OCI-LY7 (cell line): Measurements from ENCODE around the gene DTX3L. TPM values are rescaled to one million over a fixed set of nuclear protein-coding genes. Genes with fewer than 3 reads are reported as not detected.

ENCODE experiments used
- BruUV-seq: library from RNA; stranded (reverse); fragments of 400-500 nt; replicated peaks from 2 replicates; lab custom pipeline; 2021; lab: Mats Ljungman, UMichigan
- CTCF ChIA-PET: fragments of 300-600 bp; sonication (Branson Sonifier 250); formaldehyde crosslinking; loops from one replicate; lab custom pipeline; 2022; ENCODE audit warnings: antibody characterized with exemption; ENCODE audit not compliant: unreplicated experiment; lab: Charles Lee
- POLR2A ChIA-PET: fragments of 300-600 bp; sonication (Branson Sonifier 250); formaldehyde crosslinking; loops from one replicate; lab custom pipeline; 2022; ENCODE audit warnings: antibody characterized with exemption; lab: Charles Lee
- DNase-seq: peaks from one replicate; pipeline ENCODE4 v3.0.0-alpha.2; 2015; ENCODE audit warnings: low spot score
- H2AFZ ChIP-seq: fragments of 200-600 bp; sonication (generic), shearing (Covaris generic); 2 replicates; pipeline ENCODE4 v1.6.1; 2014; ENCODE audit warnings: mild to moderate bottlenecking, antibody characterized with exemption, low read length, moderate library complexity
- H3K27ac ChIP-seq: fragments of 200-600 bp; sonication (generic); 2 replicates; pipeline ENCODE4 v1.5.1; 2014; ENCODE audit warnings: mixed run types, low read depth, mild to moderate bottlenecking, moderate library complexity, low read length, inconsistent platforms; ENCODE audit not compliant: poor library complexity, severe bottlenecking
- H3K36me3 ChIP-seq: fragments of 200-600 bp; sonication (generic); 2 replicates; pipeline ENCODE4 v1.6.1; 2014; ENCODE audit warnings: mild to moderate bottlenecking, antibody characterized with exemption, low read length, moderate library complexity, mixed read lengths; ENCODE audit not compliant: insufficient read depth
- H3K4me1 ChIP-seq: fragments of 200-600 bp; sonication (generic); 2 replicates; pipeline ENCODE4 v1.5.1; 2014; ENCODE audit warnings: mild to moderate bottlenecking, low read length; ENCODE audit not compliant: insufficient read depth, poor library complexity, severe bottlenecking
- H3K4me2 ChIP-seq: fragments of 200-600 bp; sonication (generic); 2 replicates; pipeline ENCODE4 v1.6.1; 2014; ENCODE audit warnings: mild to moderate bottlenecking, low read length
- H3K4me3 ChIP-seq: fragments of 200-600 bp; sonication (generic); 2 replicates; pipeline ENCODE4 v1.5.1; 2014; ENCODE audit warnings: mild to moderate bottlenecking, low read depth, low read length; ENCODE audit not compliant: poor library complexity, severe bottlenecking
- H3K79me2 ChIP-seq: fragments of 200-600 bp; sonication (generic); 2 replicates; pipeline ENCODE4 v1.6.1; 2016; ENCODE audit warnings: low read depth, mild to moderate bottlenecking, low read length, moderate library complexity, mixed read lengths; ENCODE audit not compliant: insufficient read depth
- H3K9me2 ChIP-seq: fragments of 200-600 bp; sonication (generic); 2 replicates; pipeline ENCODE4 v1.6.1; 2016; ENCODE audit warnings: mild to moderate bottlenecking, low read length, mixed read lengths; ENCODE audit not compliant: insufficient read depth
- H3K9me3 ChIP-seq: fragments of 200-600 bp; sonication (generic); 2 replicates; pipeline ENCODE4 v1.6.1; 2014; ENCODE audit warnings: mild to moderate bottlenecking, mixed run types, low read length, mixed read lengths
- H4K20me1 ChIP-seq: fragments of 200-600 bp; sonication (generic); 2 replicates; pipeline ENCODE4 v1.6.1; 2014; ENCODE audit warnings: mild to moderate bottlenecking, antibody characterized with exemption, low read length, moderate library complexity, mixed read lengths; ENCODE audit not compliant: insufficient read depth
- CTCF ChIP-seq: fragments of 200-600 bp; sonication (generic); conservative IDR thresholded peaks from 2 replicates; pipeline ENCODE4 v1.5.1; 2014; ENCODE audit warnings: mild to moderate bottlenecking, antibody characterized with exemption, low read length, moderate library complexity, mixed read lengths
- EZH2phosphoT487 ChIP-seq: fragments of 200-600 bp; sonication (generic); IDR thresholded peaks from 2 replicates; pipeline ENCODE4 v1.6.1; 2018; ENCODE audit warnings: low read depth, borderline replicate concordance, mild to moderate bottlenecking, mixed run types, antibody characterized with exemption, low read length, moderate library complexity, mixed read lengths
- intact Hi-C: fragments of 100-400 bp; cut with micrococcal nuclease; formaldehyde crosslinking; loops from one replicate; pipeline ENCODE4 v1.10.0; 2022; ENCODE audit not compliant: unreplicated experiment
- total RNA-seq, 2 experiments: library from RNA; depleted of rRNA in 1 of 2; stranded (reverse); fragments of >200 nt in 1 of 2; shearing (Covaris generic) in 1 of 2; gene quantifications; 2 replicates each; pipeline ENCODE4 v1.2.3, GENCODE V29; 2014 to 2022

DTX3L gene
- total RNA-seq, 2 experiments from 2014 or later = 1.3 to 1.5 TPM

GRCh38 chr3:122602011-122602710 is 38.0 kb downstream of the DTX3L start:
- H3K9me2 ChIP-seq = no peaks in the 10 kb centered on the region
- H3K4me3 ChIP-seq = no peak overlapping the region
- POLR2A ChIA-PET = interaction anchor here (1.0 kb wide), 1 partner anchor 39 kb away, joined by 3 read pairs; no protein-coding TSS in a partner anchor
- no peak overlapping the region for H2AFZ ChIP-seq
- no peaks in the 10 kb centered on the region for H4K20me1 ChIP-seq
- DNase-seq = no peak
- no peaks in the 10 kb centered on the region for H3K4me1 ChIP-seq
- H3K27ac ChIP-seq = no peak overlapping the region
- no peak for TF ChIP-seq CTCF
- no peak for TF ChIP-seq EZH2phosphoT487
- H3K79me2 ChIP-seq = no peaks in the 10 kb centered on the region
- H3K9me3 ChIP-seq = no peaks in the 10 kb centered on the region
- CTCF ChIA-PET = no interaction called here
- H3K4me2 ChIP-seq = no peak overlapping the region
- BruUV-seq = no TSS peak
- intact Hi-C loops = no loop called here
- no peaks in the 10 kb centered on the region for H3K36me3 ChIP-seq

- POLR2A ChIA-PET = no interaction called here
- BruUV-seq = no TSS peak
- H3K4me1 ChIP-seq = no peaks in the 10 kb centered on the region
Measured at GRCh38 chr3:122603056-122603455, 38.9 kb downstream of the DTX3L start.

More at GRCh38 chr3:122603056-122603455, 38.9 kb downstream of the DTX3L start:
- CTCF ChIA-PET = no interaction called here
- DNase-seq = no peak
- Histone ChIP-seq H3K27ac (no peak overlapping the region), H3K79me2 (no peaks in the 10 kb centered on the region), H4K20me1 (no peaks in the 10 kb centered on the region), H3K9me2 (no peaks in the 10 kb centered on the region), H3K4me3 (no peak overlapping the region), H2AFZ (no peak overlapping the region), H3K36me3 (no peaks in the 10 kb centered on the region), H3K9me3 (no peaks in the 10 kb centered on the region), H3K4me2 (no peak overlapping the region)
- no peak for TF ChIP-seq EZH2phosphoT487
- TF ChIP-seq CTCF = no peak
- intact Hi-C loops = no loop called here
